T-helper 2 cell treated with Interferon-gamma antibody and Interleukin-4, amounts not matched to agents 5 μg/mL and 100 μg/mL, for 36 hours (primary cell): ENCODE measurements around the gene CCDC112.

ENCODE experiments used
- DNase-seq: peaks from one replicate; pipeline ENCODE4 v3.0.0; 2021; ENCODE audit warnings: low spot score
- H3K27ac Mint-ChIP-seq: one replicate; pipeline ENCODE4 v1.8.0; 2021; ENCODE audit warnings: mild to moderate bottlenecking, mixed read lengths
- H3K27me3 Mint-ChIP-seq: one replicate; pipeline ENCODE4 v1.8.0; 2021; ENCODE audit warnings: low read depth, mixed read lengths
- H3K36me3 Mint-ChIP-seq: one replicate; pipeline ENCODE4 v1.8.0; 2021; ENCODE audit warnings: low read depth, mixed read lengths
- H3K4me1 Mint-ChIP-seq: one replicate; pipeline ENCODE4 v1.8.0; 2021; ENCODE audit warnings: low read depth, mixed read lengths
- H3K4me3 Mint-ChIP-seq: one replicate; pipeline ENCODE4 v1.8.0; 2022; ENCODE audit warnings: mild to moderate bottlenecking, moderate library complexity, mixed read lengths
- H3K9me3 Mint-ChIP-seq: one replicate; pipeline ENCODE4 v1.8.0; 2021; ENCODE audit warnings: mixed read lengths

CCDC112 gene

GRCh38 chr5:115298811-115299210, 2.4 kb upstream of the CCDC112 start:
- Mint-ChIP-seq H3K27me3 (peaks cover 51% of the 10 kb centered on the region), H3K9me3 (no peaks in the 10 kb centered on the region), H3K4me1 (peaks cover 10% of the 10 kb centered on the region), H3K36me3 (no peaks in the 10 kb centered on the region), H3K4me3 (no peak overlapping the region), H3K27ac (no peak overlapping the region)
- no peak for DNase-seq

GRCh38 chr5:115297031-115297430, 577 bp upstream of the CCDC112 start:
- no peak overlapping the region for H3K27ac Mint-ChIP-seq
- H3K27me3 Mint-ChIP-seq = peaks cover 56% of the 10 kb centered on the region

GRCh38 chr5:115295777-115296123, 704 bp downstream of the CCDC112 start:
- H3K36me3 Mint-ChIP-seq = no peaks in the 10 kb centered on the region
- no peak overlapping the region for H3K27ac Mint-ChIP-seq
- H3K27me3 Mint-ChIP-seq = peaks cover 58% of the 10 kb centered on the region
- H3K4me1 Mint-ChIP-seq = peaks cover 10% of the 10 kb centered on the region
- H3K9me3 Mint-ChIP-seq = peaks cover 10% of the 10 kb centered on the region
- no peak for DNase-seq
- H3K4me3 Mint-ChIP-seq = peak overlapping the region; percentile 83

More at GRCh38 chr5:115297031-115297430, 577 bp upstream of the CCDC112 start:
- Mint-ChIP-seq H3K36me3 (no peaks in the 10 kb centered on the region), H3K4me3 (peak overlapping the region; percentile 22), H3K9me3 (peaks cover 3% of the 10 kb centered on the region), H3K4me1 (peaks cover 10% of the 10 kb centered on the region)
- no peak for DNase-seq

GRCh38 chr5:115291397-115291796, 5.1 kb downstream of the CCDC112 start:
- Mint-ChIP-seq H3K4me3 (no peak overlapping the region), H3K27me3 (peaks cover 50% of the 10 kb centered on the region), H3K27ac (no peak overlapping the region), H3K4me1 (peaks cover 6% of the 10 kb centered on the region), H3K36me3 (no peaks in the 10 kb centered on the region), H3K9me3 (peaks cover 10% of the 10 kb centered on the region)
- DNase-seq = no peak

GRCh38 chr5:115289104-115289503, 7.3 kb downstream of the CCDC112 start:
- no peaks in the 10 kb centered on the region for H3K36me3 Mint-ChIP-seq
- no peak overlapping the region for H3K4me3 Mint-ChIP-seq
- peaks cover 41% of the 10 kb centered on the region for H3K27me3 Mint-ChIP-seq
- no peak for DNase-seq
- H3K9me3 Mint-ChIP-seq = peaks cover 10% of the 10 kb centered on the region
- H3K4me1 Mint-ChIP-seq = no peaks in the 10 kb centered on the region
- H3K27ac Mint-ChIP-seq = no peak overlapping the region

GRCh38 chr5:115284021-115284420, 12.4 kb downstream of the CCDC112 start:
- Mint-ChIP-seq H3K4me1 (no peaks in the 10 kb centered on the region), H3K36me3 (no peaks in the 10 kb centered on the region), H3K4me3 (no peak overlapping the region), H3K9me3 (no peaks in the 10 kb centered on the region), H3K27ac (no peak overlapping the region), H3K27me3 (peaks cover 17% of the 10 kb centered on the region)
- no peak for DNase-seq

- DNase-seq = no peak
- Mint-ChIP-seq H3K36me3 (no peaks in the 10 kb centered on the region), H3K4me3 (no peak overlapping the region), H3K27me3 (peaks cover 15% of the 10 kb centered on the region), H3K9me3 (no peaks in the 10 kb centered on the region), H3K27ac (no peak overlapping the region), H3K4me1 (no peaks in the 10 kb centered on the region)
Observed at GRCh38 chr5:115282131-115282530, 14.3 kb downstream of the CCDC112 start.

- no peak for DNase-seq
- peaks cover 21% of the 10 kb centered on the region for H3K27me3 Mint-ChIP-seq
- H3K4me3 Mint-ChIP-seq = no peak overlapping the region
- no peaks in the 10 kb centered on the region for H3K4me1 Mint-ChIP-seq
- H3K36me3 Mint-ChIP-seq = no peaks in the 10 kb centered on the region
- H3K27ac Mint-ChIP-seq = no peak overlapping the region
- no peaks in the 10 kb centered on the region for H3K9me3 Mint-ChIP-seq
Observed at GRCh38 chr5:115274584-115274983, 21.9 kb downstream of the CCDC112 start.

GRCh38 chr5:115272297-115272958, 24.0 kb downstream of the CCDC112 start:
- Mint-ChIP-seq H3K4me1 (no peaks in the 10 kb centered on the region), H3K27me3 (peaks cover 23% of the 10 kb centered on the region), H3K9me3 (no peaks in the 10 kb centered on the region), H3K4me3 (no peak overlapping the region), H3K27ac (no peak overlapping the region), H3K36me3 (no peaks in the 10 kb centered on the region)
- no peak for DNase-seq

- no peaks in the 10 kb centered on the region for H3K36me3 Mint-ChIP-seq
- H3K27me3 Mint-ChIP-seq = peaks cover 23% of the 10 kb centered on the region
- H3K4me1 Mint-ChIP-seq = no peaks in the 10 kb centered on the region
- DNase-seq = no peak
- H3K4me3 Mint-ChIP-seq = no peak overlapping the region
- H3K27ac Mint-ChIP-seq = no peak overlapping the region
- H3K9me3 Mint-ChIP-seq = no peaks in the 10 kb centered on the region
Observed at GRCh38 chr5:115271295-115272050, 25.0 kb downstream of the CCDC112 start.

- no peak overlapping the region for H3K4me3 Mint-ChIP-seq
- H3K4me1 Mint-ChIP-seq = peaks cover 2% of the 10 kb centered on the region
- H3K27ac Mint-ChIP-seq = no peak overlapping the region
- H3K9me3 Mint-ChIP-seq = peaks cover 3% of the 10 kb centered on the region
- peaks cover 20% of the 10 kb centered on the region for H3K27me3 Mint-ChIP-seq
- no peak for DNase-seq
- peaks cover 4% of the 10 kb centered on the region for H3K36me3 Mint-ChIP-seq
Observed at GRCh38 chr5:115267617-115268016, 28.8 kb downstream of the CCDC112 start.

GRCh38 chr5:115265220-115265619, 31.2 kb downstream of the CCDC112 start:
- DNase-seq = no peak
- H3K36me3 Mint-ChIP-seq = peaks cover 11% of the 10 kb centered on the region
- peaks cover 3% of the 10 kb centered on the region for H3K9me3 Mint-ChIP-seq
- peaks cover 17% of the 10 kb centered on the region for H3K4me1 Mint-ChIP-seq
- no peak overlapping the region for H3K27ac Mint-ChIP-seq
- peaks cover 8% of the 10 kb centered on the region for H3K27me3 Mint-ChIP-seq
- H3K4me3 Mint-ChIP-seq = no peak overlapping the region

GRCh38 chr5:115264786-115265185, 31.7 kb downstream of the CCDC112 start:
- peaks cover 11% of the 10 kb centered on the region for H3K36me3 Mint-ChIP-seq
- DNase-seq = no peak
- H3K27me3 Mint-ChIP-seq = peaks cover 4% of the 10 kb centered on the region
- peaks cover 3% of the 10 kb centered on the region for H3K9me3 Mint-ChIP-seq
- no peak overlapping the region for H3K27ac Mint-ChIP-seq
- peaks cover 17% of the 10 kb centered on the region for H3K4me1 Mint-ChIP-seq
- H3K4me3 Mint-ChIP-seq = no peak overlapping the region

- H3K4me3 Mint-ChIP-seq = peak overlapping the region; percentile 92
- H3K27me3 Mint-ChIP-seq = no peaks in the 10 kb centered on the region
- DNase-seq = no peak
- peaks cover 18% of the 10 kb centered on the region for H3K4me1 Mint-ChIP-seq
- peaks cover 3% of the 10 kb centered on the region for H3K9me3 Mint-ChIP-seq
- H3K27ac Mint-ChIP-seq = peak overlapping the region; percentile 95
- peaks cover 11% of the 10 kb centered on the region for H3K36me3 Mint-ChIP-seq
Observed at GRCh38 chr5:115263078-115263380, 33.4 kb downstream of the CCDC112 start.
